ENCODE measurements around the gene ADSL. TPM values are rescaled to one million over a fixed set of nuclear protein-coding genes. Genes with fewer than 3 reads are reported as not detected.
A peak's percentile ranks its signal among the peaks of the same experiment; 100 is the strongest.
"Not testable (repeated sequence)": the region's sequence is repeated elsewhere in the genome, so short reads cannot be mapped to it uniquely, and the experiment has no call there.

The ADSL gene
- total and polyA plus RNA-seq, 12 donors: 29.3 to 101 (median 53.9) TPM

GRCh38 chr22:40310081-40310767 is 36.1 kb upstream of the ADSL start:
- ATAC-seq (peak in 1 of 8 donors; percentile 55), DNase-seq (no peak)
- H3K27me3 ChIP-seq: no peaks in the 10 kb centered on the region
- no peak overlapping the region for H3K27ac ChIP-seq
- H3K4me1 ChIP-seq: peaks cover 0 to 19% (median 0%) of the 10 kb centered on the region in 9 donors
- H3K4me3 ChIP-seq: no peak overlapping the region
- WGBS, 2 donors: 82 to 83% methylated on average over 9 of the region's 9 CpGs
- no peaks in the 10 kb centered on the region for H3K9me3 ChIP-seq
- no peak for TF ChIP-seq CTCF (IDR thresholded peaks at IDR 0.05)
- H3K36me3 ChIP-seq: peaks cover 0 to 100% (median 66%) of the 10 kb centered on the region in 9 donors
- intact Hi-C loops (cut with DNase I): no loop called here

GRCh38 chr22:40310768-40311120 is 35.6 kb upstream of the ADSL start:
- Histone ChIP-seq H3K36me3 (peaks cover 0 to 100% (median 71%) of the 10 kb centered on the region in 9 donors), H3K27me3 (no peaks in the 10 kb centered on the region), H3K9me3 (no peaks in the 10 kb centered on the region), H3K27ac (no peak overlapping the region), H3K4me1 (peaks cover 0 to 19% (median 0%) of the 10 kb centered on the region in 9 donors), H3K4me3 (no peak overlapping the region)
- no peak for TF ChIP-seq CTCF (IDR thresholded peaks at IDR 0.05)
- intact Hi-C loops (cut with DNase I): no loop called here
- DNase-seq (no peak), ATAC-seq (no peak)
- 77 to 79% methylated on average over 5 of the region's 5 CpGs for WGBS, 2 donors

- H3K27ac ChIP-seq; H3K27me3 ChIP-seq; H3K4me3 ChIP-seq; intact Hi-C loops (cut with DNase I); H3K9me3 ChIP-seq; ATAC-seq; DNase-seq: not testable (repeated sequence)
- Histone ChIP-seq H3K4me1 (peaks cover 0 to 19% (median 0%) of the 10 kb centered on the region in 9 donors), H3K36me3 (peaks cover 0 to 100% (median 80%) of the 10 kb centered on the region in 9 donors)
- 97% methylated on average over 12 of the region's 12 CpGs for WGBS, 2 donors
These were observed 34.7 kb upstream of the ADSL start for GRCh38 chr22:40311646-40312045.

GRCh38 chr22:40312050-40312449 is 34.2 kb upstream of the ADSL start:
- no peaks in the 10 kb centered on the region for H3K27me3 ChIP-seq
- H3K36me3 ChIP-seq: peaks cover 0 to 100% (median 82%) of the 10 kb centered on the region in 9 donors
- H3K27ac ChIP-seq: no peak overlapping the region
- H3K9me3 ChIP-seq: no peaks in the 10 kb centered on the region
- WGBS, 2 donors: 93% methylated on average over 2 of the region's 2 CpGs
- no peak overlapping the region for H3K4me3 ChIP-seq
- DNase-seq: no peak
- no peak for ATAC-seq
- intact Hi-C loops (cut with DNase I): no loop called here
- no peak for TF ChIP-seq CTCF (IDR thresholded peaks at IDR 0.05)
- H3K4me1 ChIP-seq: peaks cover 0 to 19% (median 0%) of the 10 kb centered on the region in 9 donors

GRCh38 chr22:40313007-40313406 is 33.3 kb upstream of the ADSL start:
- intact Hi-C loops (cut with DNase I): no loop called here
- H3K27me3 ChIP-seq: no peaks in the 10 kb centered on the region
- ATAC-seq: no peak
- H3K4me3 ChIP-seq: no peak overlapping the region
- H3K36me3 ChIP-seq: peaks cover 0 to 100% (median 88%) of the 10 kb centered on the region in 9 donors
- no peak for DNase-seq
- H3K9me3 ChIP-seq: no peaks in the 10 kb centered on the region
- peaks cover 0 to 19% (median 0%) of the 10 kb centered on the region in 9 donors for H3K4me1 ChIP-seq
- TF ChIP-seq CTCF (IDR thresholded peaks at IDR 0.05): no peak
- 51 to 58% methylated on average over 2 of the region's 2 CpGs for WGBS, 2 donors
- H3K27ac ChIP-seq: peak overlapping the region in 1 of 10 donors; percentile 40

Measured in heart right ventricle (tissue), 16 donors.